K562 (cell line): ENCODE results near the gene MYBPC3. TPM values are rescaled to one million over a fixed set of nuclear protein-coding genes. Genes with fewer than 3 reads are reported as not detected.
A peak's percentile ranks its signal among the peaks of the same experiment; 100 is the strongest.

Experiments used
- ADNP ChIP-seq: fragments of 200-800 bp; sonication (Bioruptor generic); IDR thresholded peaks from 2 replicates; pipeline ENCODE4 v1.6.1; 2016; ENCODE audit warnings: missing genetic modification characterization, missing compliant biosample characterization
- BDP1 ChIP-seq: IDR thresholded peaks from 3 replicates; pipeline ENCODE4 v1.6.1; 2011; ENCODE audit not compliant: insufficient read length, insufficient read depth
- CBX1 ChIP-seq: sonication (generic); IDR thresholded peaks from 2 replicates; pipeline ENCODE4 v1.6.1; 2016; ENCODE audit warnings: antibody characterized with exemption, low read depth, mild to moderate bottlenecking
- CC2D1A ChIP-seq: fragments of 450-650 bp; IDR thresholded peaks from 2 replicates; pipeline ENCODE4 v1.6.1; 2017; ENCODE audit warnings: mild to moderate bottlenecking
- CHD4 ChIP-seq: fragments of 200-600 bp; sonication (generic); IDR thresholded peaks from 3 replicates; pipeline ENCODE4 v1.6.1; 2012; ENCODE audit warnings: low read depth, mild to moderate bottlenecking, mixed read lengths, low read length, inconsistent platforms; ENCODE audit not compliant: insufficient read depth, insufficient replicate concordance, poor library complexity, severe bottlenecking
- HDAC2 ChIP-seq: fragments of 450-650 bp; IDR thresholded peaks from 2 replicates; pipeline ENCODE4 v1.6.1; 2016; ENCODE audit warnings: mild to moderate bottlenecking
- HNRNPUL1 ChIP-seq: fragments of 200-400 bp; formaldehyde crosslinking; IDR thresholded peaks from 2 replicates; pipeline ENCODE4 v1.6.1; 2017; ENCODE audit warnings: low read length
- MXI1 ChIP-seq: IDR thresholded peaks from 2 replicates; pipeline ENCODE4 v1.6.1; 2011; ENCODE audit warnings: low read depth, mild to moderate bottlenecking, improper control_type of control experiment, low read length
- PRDM10 ChIP-seq: fragments of 450-650 bp; IDR thresholded peaks from 2 replicates; pipeline ENCODE4 v1.6.1; 2018; ENCODE audit not compliant: partially characterized antibody
- SMARCC2 ChIP-seq: fragments of 450-650 bp; IDR thresholded peaks from 2 replicates; pipeline ENCODE4 v1.6.1; 2017; ENCODE audit warnings: antibody characterized with exemption, moderate library complexity, mild to moderate bottlenecking, low read depth
- TEAD2 ChIP-seq: fragments of 450-650 bp; IDR thresholded peaks from 2 replicates; pipeline ENCODE4 v1.6.1; 2016; ENCODE audit warnings: missing genetic modification characterization, control low read depth, missing compliant biosample characterization
- TOE1 ChIP-seq, 2 experiments: fragments of 450-650 bp in 1 of 2; sonication (generic) in 1 of 2; formaldehyde crosslinking in 1 of 2; IDR thresholded peaks; 2 replicates each; pipeline versions ENCODE4 v1.7.1 to v1.8.0; 2016 to 2022; ENCODE audit warnings: borderline replicate concordance in 2 of 2, mild to moderate bottlenecking in 2 of 2, antibody characterized with exemption in 1 of 2, inconsistent platforms in 1 of 2, low read depth in 1 of 2, missing genetic modification reagents in 1 of 2, moderate library complexity in 1 of 2
- XRCC3 ChIP-seq: fragments of 450-650 bp; IDR thresholded peaks from 2 replicates; pipeline ENCODE4 v1.6.1; 2017; ENCODE audit warnings: mild to moderate bottlenecking, moderate library complexity
- ZBTB33 ChIP-seq: sonication (generic); formaldehyde crosslinking; IDR thresholded peaks from 2 replicates; pipeline ENCODE4 v1.8.1; 2023; ENCODE audit warnings: mild to moderate bottlenecking, missing genetic modification reagents
- ZNF146 ChIP-seq: IDR thresholded peaks from one replicate; pipeline ENCODE4 v1.6.1; 2018; ENCODE audit warnings: missing compliant biosample characterization; ENCODE audit not compliant: unreplicated experiment
- ZNF347 ChIP-seq: fragments of 450-650 bp; formaldehyde crosslinking; IDR thresholded peaks from 2 replicates; pipeline ENCODE4 v1.4.0; 2020; ENCODE audit warnings: low read depth, mild to moderate bottlenecking, moderate library complexity
- ZNF436 ChIP-seq: fragments of 250-450, 450-650 bp; sonication (Bioruptor Pico); formaldehyde crosslinking; IDR thresholded peaks from 2 replicates; pipeline ENCODE4 v1.7.0; 2020; ENCODE audit warnings: mild to moderate bottlenecking
- ZNF57 ChIP-seq: fragments of 450-650 bp; formaldehyde crosslinking; IDR thresholded peaks from 2 replicates; pipeline ENCODE4 v1.4.0; 2020; ENCODE audit warnings: mild to moderate bottlenecking, moderate library complexity
- polyA plus RNA-seq, 8 experiments: library from polyadenylated mRNA; depleted of rRNA in 4 of 8; stranded (reverse) in 5 of 8; unstranded in 3 of 8; fragments of >200 nt; fragmentation: Nextera tagmentation in 2 of 8; fragmentation: Illumina TruSeq in 1 of 8; extraction: Ambion mirVana in 2 of 8; extraction: Trizol in 1 of 8; gene quantifications; 2 replicates each; pipeline versions ENCODE4 v1.2.1 to v1.2.3, GENCODE V29; 2011 to 2014; ENCODE audit warnings: inconsistent platforms in 1 of 8, missing spikeins in 1 of 8
- total RNA-seq, 7 experiments: library from RNA; depleted of rRNA in 6 of 7; stranded (reverse); fragments of >200 nt in 6 of 7; fragmentation: Illumina TruSeq in 2 of 7; extraction: Trizol in 2 of 7; gene quantifications; 2 replicates each; pipeline versions ENCODE4 v1.2.1 to v1.2.3, GENCODE V29; 2011 to 2021; ENCODE audit warnings: low replicate concordance in 1 of 7

The MYBPC3 gene
- total and polyA plus RNA-seq, 9 of the 15 experiments (the other 6 are each of a cell fraction or from before 2014, with no cell fraction given) = 0.01 TPM; not detected in 8

- TF ChIP-seq CHD4 = peak; percentile 81
- TF ChIP-seq HDAC2 = peak; percentile 63
- TF ChIP-seq ZNF347 (CRISPR knock-in tag) = no peak
- no peak for TF ChIP-seq SMARCC2
- TF ChIP-seq ZNF146 (CRISPR knock-in tag) = no peak
- TF ChIP-seq TEAD2 (tag) = no peak
- TF ChIP-seq PRDM10 = no peak
- TF ChIP-seq XRCC3 = no peak
- no peak for TF ChIP-seq BDP1
- TF ChIP-seq HNRNPUL1 = no peak
- peak; percentile 48; the same call in 1 of the 2 replicates for TF ChIP-seq ADNP (tag)
- TF ChIP-seq ZBTB33 (CRISPR knock-in tag) = no peak
- TF ChIP-seq ZNF436 (CRISPR knock-in tag) = no peak
- TF ChIP-seq CBX1 = peak; percentile 56; the same call in 1 of the 2 replicates
- no peak for TF ChIP-seq CC2D1A
- no peak for TF ChIP-seq TOE1 (IDR thresholded peaks at IDR 0.05; ENCODE audit: borderline replicate concordance)
- no peak for TF ChIP-seq TOE1 (CRISPR knock-in tag; IDR thresholded peaks at IDR 0.05; ENCODE audit: borderline replicate concordance, low read depth)
- TF ChIP-seq ZNF57 = no peak
- no peak for TF ChIP-seq MXI1
These were observed 37.3 kb upstream of the MYBPC3 start (continued) for GRCh38 chr11:47389577-47390421.
